ENCODE measurements around the gene FBXO9. TPM values are rescaled to one million over a fixed set of nuclear protein-coding genes. Genes with fewer than 3 reads are reported as not detected.

FBXO9 gene
- total and polyA plus RNA-seq, 4 donors: 36.8 to 79.1 (median 51.2) TPM

- H3K4me3 ChIP-seq (ENCODE audit: low read depth in 1 of 3, low read length in 3 of 3): no peak overlapping the region
- H3K27me3 ChIP-seq (ENCODE audit: control insufficient read depth in 4 of 4, insufficient read depth in 4 of 4, low read length in 3 of 4): no peaks in the 10 kb centered on the region
- no peak overlapping the region for H3K27ac ChIP-seq (ENCODE audit: low read depth in 1 of 2, low read length in 2 of 2)
- no peak for DNase-seq (ENCODE audit: low spot score)
- H3K4me1 ChIP-seq (ENCODE audit: control insufficient read depth in 4 of 4, insufficient read depth in 4 of 4, low read length in 3 of 4): no peaks in the 10 kb centered on the region
- 55% methylated on average over 4 of the region's 4 CpGs for WGBS
- H3K36me3 ChIP-seq (ENCODE audit: control insufficient read depth in 4 of 4, insufficient read depth in 3 of 4, low read depth in 1 of 4, low read length in 3 of 4): no peaks in the 10 kb centered on the region
- no peak overlapping the region for H3K9ac ChIP-seq (ENCODE audit: low read depth in 1 of 2, low read length in 2 of 2)
- H3K9me3 ChIP-seq (ENCODE audit: control insufficient read depth in 4 of 4, low read length in 3 of 4): no peaks in the 10 kb centered on the region
- TF ChIP-seq EGR1 (IDR thresholded peaks at IDR 0.05; ENCODE audit: low read depth in 2 of 2) (no peak), FOXA1 (IDR thresholded peaks at IDR 0.05) (no peak), RAD21 (IDR thresholded peaks at IDR 0.05) (no peak), RXRA (IDR thresholded peaks at IDR 0.05) (no peak), ZBTB33 (IDR thresholded peaks at IDR 0.05) (no peak)
- TF ChIP-seq, protein P1, sequence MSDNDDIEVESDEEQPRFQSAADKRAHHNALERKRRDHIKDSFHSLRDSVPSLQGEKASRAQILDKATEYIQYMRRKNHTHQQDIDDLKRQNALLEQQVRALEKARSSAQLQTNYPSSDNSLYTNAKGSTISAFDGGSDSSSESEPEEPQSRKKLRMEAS (IDR thresholded peaks at IDR 0.05): no peak
- TF ChIP-seq, protein P2, sequence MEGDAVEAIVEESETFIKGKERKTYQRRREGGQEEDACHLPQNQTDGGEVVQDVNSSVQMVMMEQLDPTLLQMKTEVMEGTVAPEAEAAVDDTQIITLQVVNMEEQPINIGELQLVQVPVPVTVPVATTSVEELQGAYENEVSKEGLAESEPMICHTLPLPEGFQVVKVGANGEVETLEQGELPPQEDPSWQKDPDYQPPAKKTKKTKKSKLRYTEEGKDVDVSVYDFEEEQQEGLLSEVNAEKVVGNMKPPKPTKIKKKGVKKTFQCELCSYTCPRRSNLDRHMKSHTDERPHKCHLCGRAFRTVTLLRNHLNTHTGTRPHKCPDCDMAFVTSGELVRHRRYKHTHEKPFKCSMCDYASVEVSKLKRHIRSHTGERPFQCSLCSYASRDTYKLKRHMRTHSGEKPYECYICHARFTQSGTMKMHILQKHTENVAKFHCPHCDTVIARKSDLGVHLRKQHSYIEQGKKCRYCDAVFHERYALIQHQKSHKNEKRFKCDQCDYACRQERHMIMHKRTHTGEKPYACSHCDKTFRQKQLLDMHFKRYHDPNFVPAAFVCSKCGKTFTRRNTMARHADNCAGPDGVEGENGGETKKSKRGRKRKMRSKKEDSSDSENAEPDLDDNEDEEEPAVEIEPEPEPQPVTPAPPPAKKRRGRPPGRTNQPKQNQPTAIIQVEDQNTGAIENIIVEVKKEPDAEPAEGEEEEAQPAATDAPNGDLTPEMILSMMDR (IDR thresholded peaks at IDR 0.05; ENCODE audit: low read depth, low read length, missing input control): no peak
These were observed 74.7 kb downstream of the FBXO9 start for GRCh38 chr6:53139841-53140413.

DNA sequence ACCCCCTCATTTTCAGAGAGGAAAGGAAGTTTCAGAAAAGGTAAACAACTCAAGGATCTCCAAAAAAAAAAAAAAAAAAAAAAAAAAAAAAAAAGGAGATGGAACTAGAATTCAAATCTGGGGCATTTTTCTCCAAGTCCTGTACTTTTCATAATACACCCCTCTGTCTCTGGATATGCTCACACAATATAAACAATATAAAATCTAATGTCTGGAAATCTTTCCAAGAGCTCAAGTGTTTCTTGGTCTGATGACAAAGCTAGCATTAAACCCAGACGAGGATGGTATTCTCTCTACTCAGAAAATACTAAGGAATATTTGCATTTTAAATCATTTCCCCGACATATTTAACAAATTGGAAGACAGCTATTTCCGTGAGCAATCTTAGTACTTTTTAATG lies 77.6 kb downstream of the FBXO9 start:
- TF ChIP-seq RXRA (IDR thresholded peaks at IDR 0.05): no peak
- TF ChIP-seq, protein P2 (IDR thresholded peaks at IDR 0.05; ENCODE audit: low read depth, low read length, missing input control): no peak
- TF ChIP-seq, protein P3, sequence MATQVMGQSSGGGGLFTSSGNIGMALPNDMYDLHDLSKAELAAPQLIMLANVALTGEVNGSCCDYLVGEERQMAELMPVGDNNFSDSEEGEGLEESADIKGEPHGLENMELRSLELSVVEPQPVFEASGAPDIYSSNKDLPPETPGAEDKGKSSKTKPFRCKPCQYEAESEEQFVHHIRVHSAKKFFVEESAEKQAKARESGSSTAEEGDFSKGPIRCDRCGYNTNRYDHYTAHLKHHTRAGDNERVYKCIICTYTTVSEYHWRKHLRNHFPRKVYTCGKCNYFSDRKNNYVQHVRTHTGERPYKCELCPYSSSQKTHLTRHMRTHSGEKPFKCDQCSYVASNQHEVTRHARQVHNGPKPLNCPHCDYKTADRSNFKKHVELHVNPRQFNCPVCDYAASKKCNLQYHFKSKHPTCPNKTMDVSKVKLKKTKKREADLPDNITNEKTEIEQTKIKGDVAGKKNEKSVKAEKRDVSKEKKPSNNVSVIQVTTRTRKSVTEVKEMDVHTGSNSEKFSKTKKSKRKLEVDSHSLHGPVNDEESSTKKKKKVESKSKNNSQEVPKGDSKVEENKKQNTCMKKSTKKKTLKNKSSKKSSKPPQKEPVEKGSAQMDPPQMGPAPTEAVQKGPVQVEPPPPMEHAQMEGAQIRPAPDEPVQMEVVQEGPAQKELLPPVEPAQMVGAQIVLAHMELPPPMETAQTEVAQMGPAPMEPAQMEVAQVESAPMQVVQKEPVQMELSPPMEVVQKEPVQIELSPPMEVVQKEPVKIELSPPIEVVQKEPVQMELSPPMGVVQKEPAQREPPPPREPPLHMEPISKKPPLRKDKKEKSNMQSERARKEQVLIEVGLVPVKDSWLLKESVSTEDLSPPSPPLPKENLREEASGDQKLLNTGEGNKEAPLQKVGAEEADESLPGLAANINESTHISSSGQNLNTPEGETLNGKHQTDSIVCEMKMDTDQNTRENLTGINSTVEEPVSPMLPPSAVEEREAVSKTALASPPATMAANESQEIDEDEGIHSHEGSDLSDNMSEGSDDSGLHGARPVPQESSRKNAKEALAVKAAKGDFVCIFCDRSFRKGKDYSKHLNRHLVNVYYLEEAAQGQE (IDR thresholded peaks at IDR 0.05): no peak
- no peak for TF ChIP-seq FOXA2 (IDR thresholded peaks at IDR 0.05)
- TF ChIP-seq, protein P1 (IDR thresholded peaks at IDR 0.05): no peak
- no peak for TF ChIP-seq SP1 (IDR thresholded peaks at IDR 0.05)
- TF ChIP-seq HNF4G (IDR thresholded peaks at IDR 0.05): no peak
- no peak for TF ChIP-seq RAD21 (IDR thresholded peaks at IDR 0.05)
- no peak for TF ChIP-seq ZBTB33 (IDR thresholded peaks at IDR 0.05)
- TF ChIP-seq FOXA1 (IDR thresholded peaks at IDR 0.05): no peak
- no peak for TF ChIP-seq YY1 (IDR thresholded peaks at IDR 0.05)
- TF ChIP-seq EGR1 (IDR thresholded peaks at IDR 0.05; ENCODE audit: low read depth in 2 of 2): no peak
- no peak for TF ChIP-seq NR2F2 (IDR thresholded peaks at IDR 0.05)
- no peak for DNase-seq (ENCODE audit: low spot score)
- WGBS: 85% methylated on average over 3 of the region's 3 CpGs
- H3K4me1 ChIP-seq (ENCODE audit: control insufficient read depth in 4 of 4, insufficient read depth in 4 of 4, low read length in 3 of 4): no peaks in the 10 kb centered on the region
- H3K27me3 ChIP-seq (ENCODE audit: control insufficient read depth in 4 of 4, insufficient read depth in 4 of 4, low read length in 3 of 4): no peaks in the 10 kb centered on the region
- no peak overlapping the region for H3K9ac ChIP-seq (ENCODE audit: low read depth in 1 of 2, low read length in 2 of 2)
- no peaks in the 10 kb centered on the region for H3K36me3 ChIP-seq (ENCODE audit: control insufficient read depth in 4 of 4, insufficient read depth in 3 of 4, low read depth in 1 of 4, low read length in 3 of 4)
- no peaks in the 10 kb centered on the region for H3K9me3 ChIP-seq (ENCODE audit: control insufficient read depth in 4 of 4, low read length in 3 of 4)
- H3K27ac ChIP-seq (ENCODE audit: low read depth in 1 of 2, low read length in 2 of 2): no peak overlapping the region
- H3K4me3 ChIP-seq (ENCODE audit: low read depth in 1 of 3, low read length in 3 of 3): no peak overlapping the region
